ENCODE measurements around the gene WDR87. TPM values are rescaled to one million over a fixed set of nuclear protein-coding genes. Genes with fewer than 3 reads are reported as not detected.

Gene WDR87
- polyA plus RNA-seq = not detected

- H3K4me3 ChIP-seq (ENCODE audit: low read depth in 1 of 2, low read length in 2 of 2) = peak within 1 kb of the TSS; percentile 85 to 91
- H3K9me3 ChIP-seq (ENCODE audit: control insufficient read depth in 2 of 2, insufficient read depth in 1 of 2, low read depth in 1 of 2, low read length in 1 of 2) = no peaks in the 10 kb centered on the region
- peaks cover 4% of the 10 kb centered on the region in 2 donors for H3K4me1 ChIP-seq (ENCODE audit: control insufficient read depth in 2 of 2, insufficient read depth in 2 of 2, low read length in 1 of 2)
- H3K27ac ChIP-seq (ENCODE audit: low read depth in 2 of 2, low read length in 1 of 2) = peak within 1 kb of the TSS; percentile 38 to 66
- no peaks in the 10 kb centered on the region for H3K27me3 ChIP-seq (ENCODE audit: control insufficient read depth in 1 of 2, insufficient read depth in 2 of 2, low read length in 2 of 2)
- WGBS, 2 donors = 7% methylated on average over 58 to 63 of the region's 63 CpGs
- H3K36me3 ChIP-seq (ENCODE audit: control insufficient read depth in 2 of 2, insufficient read depth in 2 of 2, low read length in 1 of 2) = no peaks in the 10 kb centered on the region
These were observed at the start of gene WDR87 for GRCh38 chr19:37905946-37906868. WDR87 (minus strand) TSS chr19:37906594; CDS start chr19:37898239, 8,355 bp downstream.

GRCh38 chr19:37955986-37956385 lies 49.6 kb upstream of the WDR87 start:
- no peak overlapping the region for H3K27ac ChIP-seq (ENCODE audit: low read depth in 2 of 2, low read length in 1 of 2)
- H3K4me1 ChIP-seq (ENCODE audit: control insufficient read depth in 2 of 2, insufficient read depth in 2 of 2, low read length in 1 of 2) = no peaks in the 10 kb centered on the region
- no peaks in the 10 kb centered on the region for H3K9me3 ChIP-seq (ENCODE audit: control insufficient read depth in 2 of 2, insufficient read depth in 1 of 2, low read depth in 1 of 2, low read length in 1 of 2)
- H3K4me3 ChIP-seq (ENCODE audit: low read depth in 1 of 2, low read length in 2 of 2) = no peak overlapping the region
- no peaks in the 10 kb centered on the region for H3K36me3 ChIP-seq (ENCODE audit: control insufficient read depth in 2 of 2, insufficient read depth in 2 of 2, low read length in 1 of 2)
- H3K27me3 ChIP-seq (ENCODE audit: control insufficient read depth in 1 of 2, insufficient read depth in 2 of 2, low read length in 2 of 2) = no peaks in the 10 kb centered on the region
- 84 to 85% methylated on average over 8 of the region's 8 CpGs for WGBS, 2 donors

- 80 to 86% methylated on average over 10 of the region's 10 CpGs for WGBS, 2 donors
- no peak overlapping the region for H3K4me3 ChIP-seq (ENCODE audit: low read depth in 1 of 2, low read length in 2 of 2)
These were observed 48.1 kb upstream of the WDR87 start for GRCh38 chr19:37954421-37954874.

GRCh38 chr19:37953918-37954303 lies 47.5 kb upstream of the WDR87 start:
- H3K27me3 ChIP-seq (ENCODE audit: control insufficient read depth in 1 of 2, insufficient read depth in 2 of 2, low read length in 2 of 2) = no peaks in the 10 kb centered on the region
- H3K4me3 ChIP-seq (ENCODE audit: low read depth in 1 of 2, low read length in 2 of 2) = no peak overlapping the region
- H3K36me3 ChIP-seq (ENCODE audit: control insufficient read depth in 2 of 2, insufficient read depth in 2 of 2, low read length in 1 of 2) = no peaks in the 10 kb centered on the region
- H3K9me3 ChIP-seq (ENCODE audit: control insufficient read depth in 2 of 2, insufficient read depth in 1 of 2, low read depth in 1 of 2, low read length in 1 of 2) = no peaks in the 10 kb centered on the region
- WGBS, 2 donors = 32% methylated on average over 1 of the region's 1 CpG
- no peak overlapping the region for H3K27ac ChIP-seq (ENCODE audit: low read depth in 2 of 2, low read length in 1 of 2)
- no peaks in the 10 kb centered on the region for H3K4me1 ChIP-seq (ENCODE audit: control insufficient read depth in 2 of 2, insufficient read depth in 2 of 2, low read length in 1 of 2)

More at GRCh38 chr19:37954421-37954874, 48.1 kb upstream of the WDR87 start:
- H3K36me3 ChIP-seq (ENCODE audit: control insufficient read depth in 2 of 2, insufficient read depth in 2 of 2, low read length in 1 of 2) = no peaks in the 10 kb centered on the region
- no peaks in the 10 kb centered on the region for H3K9me3 ChIP-seq (ENCODE audit: control insufficient read depth in 2 of 2, insufficient read depth in 1 of 2, low read depth in 1 of 2, low read length in 1 of 2)
- H3K27ac ChIP-seq (ENCODE audit: low read depth in 2 of 2, low read length in 1 of 2) = no peak overlapping the region
- no peaks in the 10 kb centered on the region for H3K27me3 ChIP-seq (ENCODE audit: control insufficient read depth in 1 of 2, insufficient read depth in 2 of 2, low read length in 2 of 2)
- no peaks in the 10 kb centered on the region for H3K4me1 ChIP-seq (ENCODE audit: control insufficient read depth in 2 of 2, insufficient read depth in 2 of 2, low read length in 1 of 2)

- WGBS, 2 donors = 61 to 63% methylated on average over 11 of the region's 11 CpGs
- no peak overlapping the region for H3K27ac ChIP-seq (ENCODE audit: low read depth in 2 of 2, low read length in 1 of 2)
These were observed 47.0 kb upstream of the WDR87 start for GRCh38 chr19:37953171-37953917.

GRCh38 chr19:37951816-37952210 lies 45.4 kb upstream of the WDR87 start:
- Histone ChIP-seq H3K9me3 (ENCODE audit: control insufficient read depth in 2 of 2, insufficient read depth in 1 of 2, low read depth in 1 of 2, low read length in 1 of 2) (no peaks in the 10 kb centered on the region), H3K4me3 (ENCODE audit: low read depth in 1 of 2, low read length in 2 of 2) (no peak overlapping the region), H3K4me1 (ENCODE audit: control insufficient read depth in 2 of 2, insufficient read depth in 2 of 2, low read length in 1 of 2) (no peaks in the 10 kb centered on the region), H3K27ac (ENCODE audit: low read depth in 2 of 2, low read length in 1 of 2) (no peak overlapping the region), H3K27me3 (ENCODE audit: control insufficient read depth in 1 of 2, insufficient read depth in 2 of 2, low read length in 2 of 2) (no peaks in the 10 kb centered on the region), H3K36me3 (ENCODE audit: control insufficient read depth in 2 of 2, insufficient read depth in 2 of 2, low read length in 1 of 2) (no peaks in the 10 kb centered on the region)
- WGBS, 2 donors = 74 to 77% methylated on average over 4 of the region's 4 CpGs

More at GRCh38 chr19:37953171-37953917, 47.0 kb upstream of the WDR87 start:
- Histone ChIP-seq H3K36me3 (ENCODE audit: control insufficient read depth in 2 of 2, insufficient read depth in 2 of 2, low read length in 1 of 2) (no peaks in the 10 kb centered on the region), H3K9me3 (ENCODE audit: control insufficient read depth in 2 of 2, insufficient read depth in 1 of 2, low read depth in 1 of 2, low read length in 1 of 2) (no peaks in the 10 kb centered on the region), H3K4me1 (ENCODE audit: control insufficient read depth in 2 of 2, insufficient read depth in 2 of 2, low read length in 1 of 2) (no peaks in the 10 kb centered on the region), H3K4me3 (ENCODE audit: low read depth in 1 of 2, low read length in 2 of 2) (no peak overlapping the region), H3K27me3 (ENCODE audit: control insufficient read depth in 1 of 2, insufficient read depth in 2 of 2, low read length in 2 of 2) (no peaks in the 10 kb centered on the region)

GRCh38 chr19:37950471-37951175 lies 44.2 kb upstream of the WDR87 start:
- Histone ChIP-seq H3K4me3 (ENCODE audit: low read depth in 1 of 2, low read length in 2 of 2) (no peak overlapping the region), H3K36me3 (ENCODE audit: control insufficient read depth in 2 of 2, insufficient read depth in 2 of 2, low read length in 1 of 2) (no peaks in the 10 kb centered on the region), H3K27me3 (ENCODE audit: control insufficient read depth in 1 of 2, insufficient read depth in 2 of 2, low read length in 2 of 2) (no peaks in the 10 kb centered on the region), H3K27ac (ENCODE audit: low read depth in 2 of 2, low read length in 1 of 2) (no peak overlapping the region), H3K9me3 (ENCODE audit: control insufficient read depth in 2 of 2, insufficient read depth in 1 of 2, low read depth in 1 of 2, low read length in 1 of 2) (no peaks in the 10 kb centered on the region), H3K4me1 (ENCODE audit: control insufficient read depth in 2 of 2, insufficient read depth in 2 of 2, low read length in 1 of 2) (no peaks in the 10 kb centered on the region)
- 92% methylated on average over 25 of the region's 25 CpGs for WGBS, 2 donors

- Histone ChIP-seq H3K27me3 (ENCODE audit: control insufficient read depth in 1 of 2, insufficient read depth in 2 of 2, low read length in 2 of 2) (no peaks in the 10 kb centered on the region), H3K4me3 (ENCODE audit: low read depth in 1 of 2, low read length in 2 of 2) (no peak overlapping the region), H3K4me1 (ENCODE audit: control insufficient read depth in 2 of 2, insufficient read depth in 2 of 2, low read length in 1 of 2) (no peaks in the 10 kb centered on the region), H3K36me3 (ENCODE audit: control insufficient read depth in 2 of 2, insufficient read depth in 2 of 2, low read length in 1 of 2) (no peaks in the 10 kb centered on the region), H3K9me3 (ENCODE audit: control insufficient read depth in 2 of 2, insufficient read depth in 1 of 2, low read depth in 1 of 2, low read length in 1 of 2) (no peaks in the 10 kb centered on the region), H3K27ac (ENCODE audit: low read depth in 2 of 2, low read length in 1 of 2) (no peak overlapping the region)
- WGBS, 2 donors = 80 to 84% methylated on average over 6 of the region's 6 CpGs
These were observed 42.0 kb upstream of the WDR87 start for GRCh38 chr19:37948362-37948761.

GRCh38 chr19:37947778-37948177 lies 41.4 kb upstream of the WDR87 start:
- Histone ChIP-seq H3K27ac (ENCODE audit: low read depth in 2 of 2, low read length in 1 of 2) (no peak overlapping the region), H3K4me3 (ENCODE audit: low read depth in 1 of 2, low read length in 2 of 2) (no peak overlapping the region), H3K27me3 (ENCODE audit: control insufficient read depth in 1 of 2, insufficient read depth in 2 of 2, low read length in 2 of 2) (no peaks in the 10 kb centered on the region), H3K36me3 (ENCODE audit: control insufficient read depth in 2 of 2, insufficient read depth in 2 of 2, low read length in 1 of 2) (no peaks in the 10 kb centered on the region), H3K9me3 (ENCODE audit: control insufficient read depth in 2 of 2, insufficient read depth in 1 of 2, low read depth in 1 of 2, low read length in 1 of 2) (no peaks in the 10 kb centered on the region), H3K4me1 (ENCODE audit: control insufficient read depth in 2 of 2, insufficient read depth in 2 of 2, low read length in 1 of 2) (no peaks in the 10 kb centered on the region)
- 80 to 82% methylated on average over 5 of the region's 5 CpGs for WGBS, 2 donors

All from esophagus (tissue), 2 donors.